ES-I3 (cell line): Measurements from ENCODE around the gene GBP3.
"Not testable (repeated sequence)": the region's sequence is repeated elsewhere in the genome, so short reads cannot be mapped to it uniquely, and the experiment has no call there.

Source experiments
- H3K36me3 ChIP-seq: 2 replicates; pipeline ENCODE4 v1.6.1; 2013; ENCODE audit warnings: mild to moderate bottlenecking, low read length, control low read depth, moderate library complexity; ENCODE audit not compliant: insufficient read depth
- H3K4me1 ChIP-seq: 2 replicates; pipeline ENCODE4 v1.6.1; 2013; ENCODE audit warnings: mild to moderate bottlenecking, control low read depth, low read length; ENCODE audit not compliant: insufficient read depth
- H3K9ac ChIP-seq: 2 replicates; pipeline ENCODE4 v1.6.1; 2013; ENCODE audit warnings: low read depth, mild to moderate bottlenecking, low read length, moderate library complexity
- H3K9me3 ChIP-seq: 2 replicates; pipeline ENCODE4 v1.6.1; 2013; ENCODE audit warnings: mild to moderate bottlenecking, low read length, moderate library complexity; ENCODE audit not compliant: control insufficient read depth, insufficient read depth

The GBP3 gene

GRCh38 chr1:89022167-89022959, at the start of gene GBP3:
Gene GBP3 (minus strand): TSS chr1:89022866. CDS start chr1:89020721, 2,145 bp downstream.
- H3K36me3 ChIP-seq = no peaks in the 10 kb centered on the region
- H3K9me3 ChIP-seq = no peaks in the 10 kb centered on the region
- no peak within 1 kb of the TSS for H3K9ac ChIP-seq
- H3K4me1 ChIP-seq = peaks cover 7% of the 10 kb centered on the region; the same call in 1 of the 2 replicates

- no peaks in the 10 kb centered on the region for H3K4me1 ChIP-seq
- H3K36me3 ChIP-seq = no peaks in the 10 kb centered on the region
- H3K9ac ChIP-seq = no peak overlapping the region
- no peaks in the 10 kb centered on the region for H3K9me3 ChIP-seq
Measured at GRCh38 chr1:89070509-89070908, 47.8 kb upstream of the GBP3 start.

- Histone ChIP-seq H3K9ac (no peak overlapping the region), H3K36me3 (no peaks in the 10 kb centered on the region), H3K4me1 (no peaks in the 10 kb centered on the region), H3K9me3 (no peaks in the 10 kb centered on the region)
Measured at GRCh38 chr1:89069951-89070350, 47.3 kb upstream of the GBP3 start.

GRCh38 chr1:89068291-89068690, 45.6 kb upstream of the GBP3 start:
- no peaks in the 10 kb centered on the region for H3K4me1 ChIP-seq
- no peaks in the 10 kb centered on the region for H3K36me3 ChIP-seq
- H3K9me3 ChIP-seq = no peaks in the 10 kb centered on the region
- H3K9ac ChIP-seq = no peak overlapping the region

GRCh38 chr1:89065079-89065868, 42.6 kb upstream of the GBP3 start, which contains the start of gene GBP1:
Gene GBP1 (minus strand): TSS chr1:89065208. CDS start chr1:89063234, 1,974 bp downstream.
- H3K9ac ChIP-seq = no peak within 1 kb of the TSS

GRCh38 chr1:89064632-89065031, 42.0 kb upstream of the GBP3 start:
- H3K9ac ChIP-seq = no peak overlapping the region
- no peaks in the 10 kb centered on the region for H3K36me3 ChIP-seq
- no peaks in the 10 kb centered on the region for H3K4me1 ChIP-seq
- H3K9me3 ChIP-seq = no peaks in the 10 kb centered on the region

More at GRCh38 chr1:89065079-89065868, 42.6 kb upstream of the GBP3 start, which contains the start of gene GBP1:
- no peaks in the 10 kb centered on the region for H3K36me3 ChIP-seq
- no peaks in the 10 kb centered on the region for H3K4me1 ChIP-seq
- no peaks in the 10 kb centered on the region for H3K9me3 ChIP-seq

- Histone ChIP-seq H3K9me3 (no peaks in the 10 kb centered on the region), H3K9ac (no peak overlapping the region), H3K36me3 (no peaks in the 10 kb centered on the region), H3K4me1 (no peaks in the 10 kb centered on the region)
Measured at GRCh38 chr1:89063094-89063493, 40.4 kb upstream of the GBP3 start.

GRCh38 chr1:89060091-89060490, 37.4 kb upstream of the GBP3 start:
- no peaks in the 10 kb centered on the region for H3K4me1 ChIP-seq
- H3K9me3 ChIP-seq = no peaks in the 10 kb centered on the region
- H3K36me3 ChIP-seq = no peaks in the 10 kb centered on the region
- H3K9ac ChIP-seq = no peak overlapping the region

GRCh38 chr1:89051955-89052312, 29.3 kb upstream of the GBP3 start:
- H3K9ac ChIP-seq = no peak overlapping the region
- no peaks in the 10 kb centered on the region for H3K36me3 ChIP-seq
- H3K4me1 ChIP-seq = no peaks in the 10 kb centered on the region
- H3K9me3 ChIP-seq = no peaks in the 10 kb centered on the region

GRCh38 chr1:89051300-89051954, 28.8 kb upstream of the GBP3 start:
- H3K36me3 ChIP-seq = no peaks in the 10 kb centered on the region
- H3K9ac ChIP-seq = no peak overlapping the region
- no peaks in the 10 kb centered on the region for H3K4me1 ChIP-seq
- no peaks in the 10 kb centered on the region for H3K9me3 ChIP-seq

- H3K4me1 ChIP-seq = no peaks in the 10 kb centered on the region
Measured at GRCh38 chr1:89050649-89051033, 28.0 kb upstream of the GBP3 start.

GRCh38 chr1:89049901-89050648, 27.4 kb upstream of the GBP3 start:
- not testable (repeated sequence) for H3K9ac ChIP-seq, H3K4me1 ChIP-seq, H3K9me3 ChIP-seq, H3K36me3 ChIP-seq

More at GRCh38 chr1:89050649-89051033, 28.0 kb upstream of the GBP3 start:
- Histone ChIP-seq H3K36me3 (no peaks in the 10 kb centered on the region), H3K9me3 (no peaks in the 10 kb centered on the region), H3K9ac (no peak overlapping the region)

- H3K9ac ChIP-seq, H3K9me3 ChIP-seq, H3K36me3 ChIP-seq, H3K4me1 ChIP-seq: not testable (repeated sequence)
Measured at GRCh38 chr1:89049187-89049586, 26.5 kb upstream of the GBP3 start.

- Histone ChIP-seq H3K9me3 (peaks cover 3% of the 10 kb centered on the region; the same call in 1 of the 2 replicates), H3K36me3 (no peaks in the 10 kb centered on the region), H3K4me1 (no peaks in the 10 kb centered on the region), H3K9ac (no peak overlapping the region)
Measured at GRCh38 chr1:89047734-89048133, 25.1 kb upstream of the GBP3 start.
